Sigmoid colon (tissue), 7 donors: ENCODE measurements around the gene ISX. TPM values are rescaled to one million over a fixed set of nuclear protein-coding genes. Genes with fewer than 3 reads are reported as not detected.

Experiments used
- DNase-seq: peaks from one replicate; pipeline ENCODE4 v3.0.0-alpha.2; 2019
- H3K27ac ChIP-seq, 4 donors: fragments of 200-600 bp; sonication (generic); one replicate each; pipeline ENCODE4 v1.5.1; 2016 to 2019; ENCODE audit warnings: mild to moderate bottlenecking in 1 of 4
- H3K27me3 ChIP-seq, 3 donors: fragments of 200-600 bp; sonication (generic); one replicate each; pipeline ENCODE4 v1.5.1; 2019; ENCODE audit warnings: mild to moderate bottlenecking in 1 of 3
- H3K36me3 ChIP-seq, 4 donors: fragments of 200-600 bp; sonication (generic); one replicate each; pipeline ENCODE4 v1.5.1; 2016 to 2019
- H3K4me1 ChIP-seq, 4 donors: fragments of 200-600 bp; sonication (generic); one replicate each; pipeline ENCODE4 v1.5.1; 2017 to 2019
- H3K4me3 ChIP-seq, 4 donors: fragments of 200-600 bp; sonication (generic); one replicate each; pipeline ENCODE4 v1.5.1; 2017 to 2019; ENCODE audit warnings: mild to moderate bottlenecking in 2 of 4, moderate library complexity in 1 of 4
- H3K9me3 ChIP-seq, 4 donors: fragments of 200-600 bp in 3 of 4; sonication (generic) in 3 of 4; one replicate each; pipeline versions ENCODE4 v1.5.1 to v1.6.1; 2013 to 2019
- EP300 ChIP-seq, 4 donors: sonication (generic); formaldehyde crosslinking; IDR thresholded peaks; one replicate each; pipeline ENCODE4 v1.6.1; 2017; ENCODE audit warnings: antibody characterized with exemption in 4 of 4
- POLR2A ChIP-seq, 2 donors: fragments of 450-650 bp; IDR thresholded peaks; one replicate each; pipeline ENCODE4 v1.6.1; 2016; ENCODE audit warnings: antibody characterized with exemption in 2 of 2, mild to moderate bottlenecking in 2 of 2, moderate library complexity in 2 of 2
- POLR2AphosphoS5 ChIP-seq, 4 donors: sonication (generic); formaldehyde crosslinking; IDR thresholded peaks; one replicate each; pipeline ENCODE4 v1.6.1; 2017; ENCODE audit warnings: antibody characterized with exemption in 4 of 4
- WGBS, 2 donors: extraction: QIAGEN DNeasy Blood & Tissue Kit; methylation state at CpG; one replicate each; pipeline ENCODE4 v1.1.7; 2013; 5-methylcytosine and 5-hydroxymethylcytosine counted together
- intact Hi-C: fragments of 100-400 bp; cut with DNase I; formaldehyde crosslinking; loops from one replicate; pipeline ENCODE4 v1.15.1; 2023
- polyA plus RNA-seq, 3 donors: library from polyadenylated mRNA; stranded (reverse); fragments of 200-250 nt; gene quantifications; one replicate each; pipeline ENCODE4 v1.2.3, GENCODE V29; 2013
- total RNA-seq, 4 donors: library from RNA; depleted of rRNA; stranded (reverse); fragments of >200 nt; gene quantifications; one replicate each; pipeline ENCODE4 v1.1.0, GENCODE V29; 2016
- TF ChIP-seq, protein P1 (sequence below), 4 experiments: fragments of 450-650 bp in 3 of 4; fragments of 200-600 bp in 1 of 4; IDR thresholded peaks; one replicate each; pipeline ENCODE4 v1.5.1; 2016 to 2019; ENCODE audit warnings: antibody characterized with exemption in 4 of 4, mild to moderate bottlenecking in 3 of 4, moderate library complexity in 2 of 4
- donor health status: healthy with polysubstance abuse.
- donor health status: Bipolar disorder and iron deficiency.
- donor health status: healthy.

Gene ISX
- total and polyA plus RNA-seq, 7 donors: 0.83 to 73.8 (median 41.4) TPM; not detected in 3

DNA sequence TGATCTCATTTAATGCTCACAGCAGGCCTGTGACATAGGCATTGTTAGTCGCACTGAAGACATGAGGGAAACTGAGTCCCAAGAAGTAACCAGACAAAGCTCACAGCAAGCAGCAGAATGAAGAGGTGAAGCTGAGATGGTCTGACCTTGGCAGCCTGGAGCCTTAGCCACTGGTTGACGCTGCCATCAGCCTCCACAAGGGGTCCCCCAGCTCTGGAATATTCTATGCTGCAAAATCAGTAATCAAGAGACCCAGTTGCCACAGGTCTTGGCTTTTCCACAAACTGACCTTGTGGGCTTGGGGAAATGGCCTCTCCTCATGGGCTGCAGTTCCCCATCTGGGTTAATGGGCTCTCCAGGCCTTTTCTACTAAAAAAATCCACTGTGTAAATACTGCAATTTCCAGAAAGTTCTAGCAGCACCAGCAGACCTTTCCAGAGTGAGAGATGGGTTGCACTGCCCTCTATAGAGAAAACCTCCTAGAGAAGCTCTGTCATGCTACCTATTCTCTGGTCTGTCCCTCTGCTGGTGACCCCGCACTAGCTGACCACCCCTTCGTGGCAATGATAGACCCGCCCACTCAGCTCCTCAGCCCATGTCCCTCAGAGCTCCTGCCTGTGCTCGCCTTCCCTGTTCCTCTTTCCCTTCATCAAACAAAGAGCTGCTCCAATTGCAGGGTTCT is 22.6 kb upstream of the ISX start:
- Histone ChIP-seq H3K27ac (no peak overlapping the region), H3K4me1 (peaks cover 0 to 7% (median 5%) of the 10 kb centered on the region in 4 donors), H3K36me3 (no peaks in the 10 kb centered on the region), H3K27me3 (peaks cover 0 to 17% (median 0%) of the 10 kb centered on the region in 3 donors), H3K9me3 (no peaks in the 10 kb centered on the region), H3K4me3 (no peak overlapping the region)
- intact Hi-C loops: no loop called here
- no peak for DNase-seq
- 69 to 77% methylated on average over 6 of the region's 6 CpGs for WGBS, 2 donors
- TF ChIP-seq, protein P1, sequence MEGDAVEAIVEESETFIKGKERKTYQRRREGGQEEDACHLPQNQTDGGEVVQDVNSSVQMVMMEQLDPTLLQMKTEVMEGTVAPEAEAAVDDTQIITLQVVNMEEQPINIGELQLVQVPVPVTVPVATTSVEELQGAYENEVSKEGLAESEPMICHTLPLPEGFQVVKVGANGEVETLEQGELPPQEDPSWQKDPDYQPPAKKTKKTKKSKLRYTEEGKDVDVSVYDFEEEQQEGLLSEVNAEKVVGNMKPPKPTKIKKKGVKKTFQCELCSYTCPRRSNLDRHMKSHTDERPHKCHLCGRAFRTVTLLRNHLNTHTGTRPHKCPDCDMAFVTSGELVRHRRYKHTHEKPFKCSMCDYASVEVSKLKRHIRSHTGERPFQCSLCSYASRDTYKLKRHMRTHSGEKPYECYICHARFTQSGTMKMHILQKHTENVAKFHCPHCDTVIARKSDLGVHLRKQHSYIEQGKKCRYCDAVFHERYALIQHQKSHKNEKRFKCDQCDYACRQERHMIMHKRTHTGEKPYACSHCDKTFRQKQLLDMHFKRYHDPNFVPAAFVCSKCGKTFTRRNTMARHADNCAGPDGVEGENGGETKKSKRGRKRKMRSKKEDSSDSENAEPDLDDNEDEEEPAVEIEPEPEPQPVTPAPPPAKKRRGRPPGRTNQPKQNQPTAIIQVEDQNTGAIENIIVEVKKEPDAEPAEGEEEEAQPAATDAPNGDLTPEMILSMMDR (IDR thresholded peaks at IDR 0.05): no peak
- TF ChIP-seq POLR2A (IDR thresholded peaks at IDR 0.05) (no peak), EP300 (IDR thresholded peaks at IDR 0.05) (no peak), POLR2AphosphoS5 (IDR thresholded peaks at IDR 0.05) (no peak)

DNA sequence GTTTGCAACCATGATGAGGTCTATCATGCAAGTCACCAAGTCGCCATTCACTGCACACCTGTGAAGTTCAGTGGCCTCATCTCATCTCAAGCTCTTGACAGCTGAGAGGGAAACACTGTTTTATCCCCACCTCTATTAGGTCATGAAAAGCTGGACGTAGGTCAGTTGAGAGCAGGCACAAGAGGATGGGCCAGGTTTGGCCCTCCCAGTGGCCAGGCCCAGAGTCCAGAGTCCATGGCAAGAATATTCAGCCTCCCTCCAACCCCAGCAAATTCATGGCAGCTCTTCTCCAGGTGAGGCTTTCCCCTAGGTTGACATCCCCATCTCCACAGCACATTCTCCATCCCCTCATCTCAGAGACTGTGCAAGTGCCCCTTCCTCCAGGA is 22.0 kb upstream of the ISX start:
- Histone ChIP-seq H3K36me3 (no peaks in the 10 kb centered on the region), H3K4me1 (peaks cover 0 to 7% (median 5%) of the 10 kb centered on the region in 4 donors), H3K27ac (no peak overlapping the region), H3K4me3 (no peak overlapping the region), H3K9me3 (no peaks in the 10 kb centered on the region), H3K27me3 (peaks cover 0 to 17% (median 0%) of the 10 kb centered on the region in 3 donors)
- intact Hi-C loops: no loop called here
- 47 to 54% methylated on average over 2 of the region's 2 CpGs for WGBS, 2 donors
- TF ChIP-seq POLR2AphosphoS5 (IDR thresholded peaks at IDR 0.05) (no peak), POLR2A (IDR thresholded peaks at IDR 0.05) (no peak), EP300 (IDR thresholded peaks at IDR 0.05) (no peak)
- TF ChIP-seq, protein P1 (IDR thresholded peaks at IDR 0.05): no peak
- DNase-seq: no peak

DNA sequence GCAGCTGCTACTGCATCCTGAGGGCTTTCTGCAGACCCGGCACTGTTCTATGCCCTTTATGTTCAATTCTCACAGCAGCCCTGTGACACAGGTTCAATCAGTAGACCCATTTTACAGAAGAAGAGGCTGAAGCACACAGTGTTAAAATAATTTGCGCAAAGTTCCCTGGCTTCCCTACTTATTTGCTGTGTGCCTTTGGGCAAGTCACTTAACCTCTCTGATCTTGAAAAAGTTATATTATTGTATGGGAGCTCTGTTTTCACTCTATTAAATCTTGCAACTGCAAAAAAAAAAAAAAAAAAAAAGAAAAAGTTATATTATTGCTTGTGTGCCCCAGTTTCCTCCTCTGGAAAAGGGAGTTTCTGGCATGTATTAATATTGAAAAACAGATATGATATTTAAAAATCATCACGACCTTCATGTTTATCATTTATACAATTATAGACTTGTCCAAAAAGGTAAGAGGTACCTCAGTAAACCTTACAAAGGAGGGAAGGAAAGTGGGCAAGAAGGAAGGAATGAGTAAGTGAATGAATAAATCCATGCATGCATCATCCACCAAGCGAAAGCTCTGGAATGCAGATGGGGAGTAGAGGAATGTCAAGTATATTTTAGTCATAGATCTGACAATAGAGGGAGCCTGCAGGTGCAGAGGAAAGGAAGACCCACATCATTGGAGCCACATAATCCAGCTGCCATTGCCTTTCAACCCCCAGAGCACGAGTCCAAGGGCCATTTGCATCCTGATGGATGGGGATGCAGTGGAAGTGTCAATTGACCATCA is 21.2 kb upstream of the ISX start:
- 85 to 88% methylated on average over 5 of the region's 5 CpGs for WGBS, 2 donors
- Histone ChIP-seq H3K4me3 (no peak overlapping the region), H3K4me1 (peaks cover 0 to 3% (median 2%) of the 10 kb centered on the region in 4 donors), H3K27me3 (peaks cover 0 to 17% (median 0%) of the 10 kb centered on the region in 3 donors), H3K27ac (no peak overlapping the region), H3K9me3 (no peaks in the 10 kb centered on the region), H3K36me3 (no peaks in the 10 kb centered on the region)
- TF ChIP-seq, protein P1 (IDR thresholded peaks at IDR 0.05): no peak
- TF ChIP-seq EP300 (IDR thresholded peaks at IDR 0.05) (no peak), POLR2A (IDR thresholded peaks at IDR 0.05) (no peak), POLR2AphosphoS5 (IDR thresholded peaks at IDR 0.05) (no peak)
- intact Hi-C loops: no loop called here
- DNase-seq: no peak

DNA sequence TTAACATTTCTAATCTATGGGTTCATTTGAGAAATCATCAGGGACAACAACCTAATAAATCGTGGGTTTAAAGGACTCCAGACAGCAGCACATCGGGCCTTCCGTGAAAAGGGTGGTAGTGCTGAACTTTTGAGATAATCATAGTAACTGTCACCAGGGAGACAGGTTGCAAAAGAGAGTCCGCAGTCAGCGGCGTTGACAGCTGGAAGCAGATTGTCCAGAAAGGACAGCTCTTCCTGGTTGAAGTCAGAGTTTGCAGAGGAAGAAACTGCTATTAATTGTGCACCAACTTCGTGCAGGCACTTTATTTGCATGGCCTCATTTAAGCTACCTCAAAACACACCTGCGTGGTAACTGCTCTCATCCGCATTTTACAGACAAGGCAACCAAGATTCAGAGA is 20.5 kb upstream of the ISX start:
- no peak for TF ChIP-seq POLR2AphosphoS5 (IDR thresholded peaks at IDR 0.05)
- TF ChIP-seq POLR2A (IDR thresholded peaks at IDR 0.05): no peak
- TF ChIP-seq, protein P1 (IDR thresholded peaks at IDR 0.05): no peak
- no peak for TF ChIP-seq EP300 (IDR thresholded peaks at IDR 0.05)
- intact Hi-C loops: no loop called here
- no peak for DNase-seq
- H3K36me3 ChIP-seq: no peaks in the 10 kb centered on the region
- no peak overlapping the region for H3K27ac ChIP-seq
- no peak overlapping the region for H3K4me3 ChIP-seq
- no peaks in the 10 kb centered on the region for H3K4me1 ChIP-seq
- no peaks in the 10 kb centered on the region for H3K9me3 ChIP-seq
- peaks cover 0 to 17% (median 0%) of the 10 kb centered on the region in 3 donors for H3K27me3 ChIP-seq
- WGBS, 2 donors: 17 to 43% methylated on average over 9 of the region's 9 CpGs
